Body of pancreas (tissue), 4 donors: ENCODE data around the gene PRDX2.

ENCODE experiments used
- POLR2A ChIP-seq, 3 donors: fragments of 450-650 bp; IDR thresholded peaks; one replicate each; pipeline ENCODE4 v1.6.1; 2016; ENCODE audit warnings: antibody characterized with exemption in 3 of 3, mild to moderate bottlenecking in 2 of 3
- TF ChIP-seq, protein P1 (sequence below), 7 experiments: fragments of 450-650 bp in 4 of 7; fragments of 200-600 bp in 3 of 7; sonication (generic) in 3 of 7; IDR thresholded peaks; one replicate each; pipeline ENCODE4 v1.5.1; 2016 to 2019; ENCODE audit warnings: antibody characterized with exemption in 7 of 7

DNA sequence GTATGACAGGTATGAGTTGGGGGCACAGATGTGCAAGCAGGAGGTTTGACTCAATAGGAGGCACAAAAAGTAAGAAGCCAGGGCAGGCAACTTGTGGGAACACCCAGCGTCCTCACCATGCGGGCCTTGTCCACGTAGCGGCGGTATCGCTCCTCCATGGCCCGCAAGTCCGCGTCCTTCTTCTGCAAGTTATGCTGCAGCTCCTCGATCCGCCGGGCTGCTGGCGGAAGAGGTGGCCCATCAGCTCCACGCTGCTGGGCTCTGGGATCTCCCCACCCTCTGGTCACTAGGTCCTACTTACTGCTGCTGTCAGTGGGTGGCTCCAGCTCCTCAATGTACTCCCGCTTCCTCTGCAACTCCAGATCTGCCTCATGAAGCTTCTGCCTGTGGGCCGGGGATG lies 36.9 kb downstream of the PRDX2 start:
- TF ChIP-seq, protein P1, sequence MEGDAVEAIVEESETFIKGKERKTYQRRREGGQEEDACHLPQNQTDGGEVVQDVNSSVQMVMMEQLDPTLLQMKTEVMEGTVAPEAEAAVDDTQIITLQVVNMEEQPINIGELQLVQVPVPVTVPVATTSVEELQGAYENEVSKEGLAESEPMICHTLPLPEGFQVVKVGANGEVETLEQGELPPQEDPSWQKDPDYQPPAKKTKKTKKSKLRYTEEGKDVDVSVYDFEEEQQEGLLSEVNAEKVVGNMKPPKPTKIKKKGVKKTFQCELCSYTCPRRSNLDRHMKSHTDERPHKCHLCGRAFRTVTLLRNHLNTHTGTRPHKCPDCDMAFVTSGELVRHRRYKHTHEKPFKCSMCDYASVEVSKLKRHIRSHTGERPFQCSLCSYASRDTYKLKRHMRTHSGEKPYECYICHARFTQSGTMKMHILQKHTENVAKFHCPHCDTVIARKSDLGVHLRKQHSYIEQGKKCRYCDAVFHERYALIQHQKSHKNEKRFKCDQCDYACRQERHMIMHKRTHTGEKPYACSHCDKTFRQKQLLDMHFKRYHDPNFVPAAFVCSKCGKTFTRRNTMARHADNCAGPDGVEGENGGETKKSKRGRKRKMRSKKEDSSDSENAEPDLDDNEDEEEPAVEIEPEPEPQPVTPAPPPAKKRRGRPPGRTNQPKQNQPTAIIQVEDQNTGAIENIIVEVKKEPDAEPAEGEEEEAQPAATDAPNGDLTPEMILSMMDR (IDR thresholded peaks at IDR 0.05), result no peak
- no peak for TF ChIP-seq POLR2A (IDR thresholded peaks at IDR 0.05)
